ENCODE measurements around the gene KRT13.

DNA sequence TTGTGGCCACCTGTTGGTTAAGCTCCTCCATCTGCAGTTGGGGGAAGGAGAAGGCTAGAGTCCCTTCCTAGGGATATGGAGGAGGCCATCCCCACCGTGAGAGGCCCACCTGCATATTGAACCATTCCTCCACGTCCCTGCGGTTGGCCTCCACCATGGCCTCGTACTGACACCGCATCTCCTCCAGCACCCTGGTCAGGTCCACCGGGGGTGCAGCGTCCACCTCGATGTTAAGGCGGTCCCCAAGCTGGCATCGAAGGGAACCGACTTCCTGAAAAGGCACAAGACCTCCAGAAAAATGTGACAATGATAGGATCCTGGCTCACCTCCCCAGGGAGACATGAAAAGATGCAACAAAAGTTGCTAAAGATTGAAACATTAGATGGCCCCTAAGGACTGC, 41.2 kb downstream of the KRT13 start:
- TF ChIP-seq EZH2 (IDR thresholded peaks at IDR 0.05; ENCODE audit: borderline replicate concordance, insufficient read depth, low read depth, low read length, poor library complexity, severe bottlenecking) (no peak), CTCF (IDR thresholded peaks at IDR 0.05) (no peak)

Data from B cell (primary cell).